Measurements from ENCODE around the gene DPPA2.

DNA sequence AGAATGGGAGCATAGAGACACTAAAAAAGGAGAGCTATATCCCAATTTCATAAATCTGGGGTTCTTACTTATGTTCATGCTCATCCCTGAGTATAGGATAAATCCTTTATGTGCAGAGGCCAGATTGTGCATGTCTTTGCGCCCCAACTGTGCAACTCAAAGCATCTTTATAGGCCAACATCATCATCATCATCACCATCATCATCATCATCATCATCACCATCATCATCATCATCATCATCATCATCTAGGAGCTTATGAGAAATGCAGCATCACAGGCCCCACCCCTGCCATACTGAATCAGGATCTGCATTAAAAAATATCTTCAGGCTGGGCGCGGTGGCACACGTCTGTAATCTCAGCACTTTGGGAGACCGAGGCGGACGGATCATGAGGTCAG is 45.5 kb downstream of the DPPA2 start:
- TF ChIP-seq, protein P1, sequence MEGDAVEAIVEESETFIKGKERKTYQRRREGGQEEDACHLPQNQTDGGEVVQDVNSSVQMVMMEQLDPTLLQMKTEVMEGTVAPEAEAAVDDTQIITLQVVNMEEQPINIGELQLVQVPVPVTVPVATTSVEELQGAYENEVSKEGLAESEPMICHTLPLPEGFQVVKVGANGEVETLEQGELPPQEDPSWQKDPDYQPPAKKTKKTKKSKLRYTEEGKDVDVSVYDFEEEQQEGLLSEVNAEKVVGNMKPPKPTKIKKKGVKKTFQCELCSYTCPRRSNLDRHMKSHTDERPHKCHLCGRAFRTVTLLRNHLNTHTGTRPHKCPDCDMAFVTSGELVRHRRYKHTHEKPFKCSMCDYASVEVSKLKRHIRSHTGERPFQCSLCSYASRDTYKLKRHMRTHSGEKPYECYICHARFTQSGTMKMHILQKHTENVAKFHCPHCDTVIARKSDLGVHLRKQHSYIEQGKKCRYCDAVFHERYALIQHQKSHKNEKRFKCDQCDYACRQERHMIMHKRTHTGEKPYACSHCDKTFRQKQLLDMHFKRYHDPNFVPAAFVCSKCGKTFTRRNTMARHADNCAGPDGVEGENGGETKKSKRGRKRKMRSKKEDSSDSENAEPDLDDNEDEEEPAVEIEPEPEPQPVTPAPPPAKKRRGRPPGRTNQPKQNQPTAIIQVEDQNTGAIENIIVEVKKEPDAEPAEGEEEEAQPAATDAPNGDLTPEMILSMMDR (IDR thresholded peaks at IDR 0.05) = no peak
- no peak for TF ChIP-seq ZFX (IDR thresholded peaks at IDR 0.05; ENCODE audit: borderline replicate concordance)

All from 22Rv1 (cell line).